GM11168 (cell line): ENCODE measurements around the gene MXD3.
"Not testable (repeated sequence)": the region's sequence is repeated elsewhere in the genome, so short reads cannot be mapped to it uniquely, and the experiment has no call there.

Experiments used
- in situ Hi-C: fragments of 300-500 bp; cut with MboI; formaldehyde crosslinking; loops from one replicate; pipeline ENCODE4 v1.12.0; 2022; ENCODE audit warnings: low sequenced_read_pairs; ENCODE audit not compliant: unreplicated experiment

Gene MXD3

GRCh38 chr5:177306674-177307543, 4.8 kb downstream of the MXD3 start:
- in situ Hi-C loops = no loop called here

- in situ Hi-C loops = not testable (repeated sequence)
Measured at GRCh38 chr5:177306103-177306640, 5.5 kb downstream of the MXD3 start.

DNA sequence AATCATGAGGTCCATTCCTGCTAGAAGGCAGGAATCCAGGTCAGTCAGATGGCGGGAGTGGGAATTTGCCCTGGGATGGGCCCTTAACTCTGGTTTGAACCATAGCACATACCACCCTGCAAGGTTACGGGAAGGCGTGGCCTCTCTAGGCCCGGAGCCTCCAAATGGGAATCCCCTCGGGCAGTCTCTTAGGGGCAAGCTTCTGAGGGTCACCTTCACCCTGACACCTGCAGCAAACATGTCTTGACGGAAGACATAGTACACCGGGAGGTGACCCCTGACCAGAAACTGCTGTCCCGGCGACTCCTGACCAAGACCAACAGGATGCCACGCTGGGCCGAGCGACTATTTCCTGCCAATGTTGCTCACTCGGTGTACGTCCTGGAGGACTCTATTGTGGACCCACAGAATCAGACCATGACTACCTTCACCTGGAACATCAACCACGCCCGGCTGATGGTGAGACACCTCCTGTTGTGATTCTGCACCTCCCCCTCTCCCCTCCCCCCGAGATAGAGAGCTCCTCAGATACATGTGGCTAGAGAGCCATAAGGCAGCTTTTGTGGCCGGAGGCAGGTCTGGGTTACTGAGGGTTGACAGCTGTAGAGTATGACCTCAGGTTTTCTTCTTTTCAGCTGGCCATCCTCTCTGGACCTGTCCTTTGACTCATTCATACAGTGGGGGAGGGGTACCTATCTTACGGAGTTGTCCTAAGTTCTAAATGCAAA, 7.1 kb downstream of the MXD3 start:
- in situ Hi-C loops = no loop called here

DNA sequence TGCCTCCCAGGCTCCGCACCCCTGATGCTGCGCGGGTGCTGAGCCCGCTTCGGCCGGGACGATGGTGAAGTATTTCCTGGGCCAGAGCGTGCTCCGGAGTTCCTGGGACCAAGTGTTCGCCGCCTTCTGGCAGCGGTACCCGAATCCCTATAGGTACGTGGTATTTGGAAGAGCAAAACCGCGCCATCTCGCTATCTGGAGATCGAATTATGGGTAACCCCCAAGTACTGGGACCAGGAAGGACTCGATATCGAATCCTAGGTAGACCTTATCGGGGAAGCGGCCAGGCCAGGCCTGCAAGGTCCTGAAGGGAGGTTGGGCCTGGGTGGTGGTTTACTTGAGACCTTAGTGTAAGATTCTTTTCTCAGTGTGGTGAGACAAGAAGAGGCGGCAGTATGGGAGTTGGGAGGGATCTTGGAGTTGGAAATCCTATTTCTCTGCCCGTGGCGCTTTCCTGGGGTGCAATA, 7.7 kb downstream of the MXD3 start:
- in situ Hi-C loops = no loop called here

- in situ Hi-C loops = no loop called here
Measured at GRCh38 chr5:177303121-177303924, 8.4 kb downstream of the MXD3 start, which contains the start of the genes PRELID1 and RAB24. TSS of gene PRELID1 (plus strand) at chr5:177303799. CDS start at chr5:177303986, 187 bp downstream. TSS of gene RAB24 (minus strand) at chr5:177303719. CDS start at chr5:177303288, 431 bp downstream.

DNA sequence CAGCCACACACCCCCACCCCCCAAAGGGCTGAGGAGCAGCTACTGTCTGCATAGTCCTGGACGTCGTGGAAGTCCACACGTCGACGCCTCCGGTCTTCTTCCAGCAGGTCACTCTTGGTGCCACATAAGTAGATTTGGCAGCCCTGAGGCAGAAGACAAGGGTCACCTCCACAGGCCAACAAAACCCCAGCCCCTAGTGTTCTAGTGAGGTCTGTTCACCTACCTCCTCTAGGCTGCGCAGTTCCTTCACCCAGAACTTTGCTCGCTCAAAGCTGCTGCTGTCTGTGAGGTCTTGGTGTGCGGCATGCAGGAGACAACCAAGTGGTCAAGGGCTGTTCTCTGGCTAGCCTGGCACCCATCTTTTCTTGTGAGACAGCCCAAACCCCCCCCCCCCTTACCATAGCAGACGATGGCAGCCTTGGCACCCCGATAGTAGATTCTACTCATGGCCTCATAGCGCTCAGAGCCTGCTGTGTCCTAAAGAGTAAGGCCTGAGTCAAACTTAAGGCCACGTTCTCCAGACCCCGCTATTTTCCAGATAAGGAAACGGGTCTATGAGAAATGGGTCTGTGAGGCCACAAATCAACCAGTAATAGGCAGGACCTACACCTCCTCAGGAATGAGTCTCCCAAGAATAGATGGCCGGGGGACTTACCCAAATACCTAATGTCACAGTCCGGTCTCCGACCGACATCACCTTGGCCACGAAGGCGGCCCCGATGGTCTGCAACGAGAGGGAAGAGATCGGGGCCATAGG, 9.2 kb downstream of the MXD3 start:
- in situ Hi-C loops = no loop called here

- in situ Hi-C loops = no loop called here
Measured at GRCh38 chr5:177301503-177302165, 10.1 kb downstream of the MXD3 start.

DNA sequence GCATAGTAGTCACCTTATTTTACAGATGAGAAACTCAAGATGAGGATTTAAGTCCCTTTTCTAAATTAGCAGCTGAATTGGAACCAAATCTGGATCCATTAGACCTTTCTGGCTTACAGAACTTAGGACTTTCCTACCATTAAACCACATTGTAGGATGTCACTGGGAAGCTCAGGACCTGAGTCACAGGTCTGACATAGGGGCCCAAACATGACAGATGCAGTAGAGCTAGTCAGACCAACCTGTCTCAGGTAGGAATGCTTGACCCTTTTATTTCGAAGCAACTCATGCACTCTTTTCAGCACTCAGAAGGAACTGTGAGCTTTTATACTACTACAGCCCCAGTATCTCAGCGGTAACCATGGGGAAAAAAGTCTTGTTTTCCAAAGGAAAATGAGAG, 10.7 kb downstream of the MXD3 start:
- in situ Hi-C loops = no loop called here

- in situ Hi-C loops = no loop called here
Measured at GRCh38 chr5:177300236-177300880, 11.3 kb downstream of the MXD3 start.

DNA sequence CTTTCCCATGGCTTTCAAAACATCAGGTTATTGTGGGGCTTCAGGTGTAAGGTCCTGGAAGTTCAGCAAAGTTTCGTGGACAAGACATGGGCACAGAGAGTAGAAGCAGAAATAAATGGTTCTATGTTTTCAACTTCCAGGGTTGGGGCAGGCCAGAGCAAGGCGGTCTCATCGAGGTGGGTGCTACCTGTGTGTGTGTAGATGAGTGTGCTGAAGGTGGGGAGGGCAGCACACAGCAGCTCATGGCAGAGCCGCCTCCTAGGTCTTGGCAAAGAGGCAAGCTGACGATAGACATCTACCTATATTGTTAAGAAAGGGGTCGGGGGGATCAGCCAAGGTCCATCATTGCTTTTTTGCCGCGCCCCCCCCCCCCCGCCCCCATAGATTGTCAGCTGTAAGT, 12.0 kb downstream of the MXD3 start:
- in situ Hi-C loops = no loop called here

DNA sequence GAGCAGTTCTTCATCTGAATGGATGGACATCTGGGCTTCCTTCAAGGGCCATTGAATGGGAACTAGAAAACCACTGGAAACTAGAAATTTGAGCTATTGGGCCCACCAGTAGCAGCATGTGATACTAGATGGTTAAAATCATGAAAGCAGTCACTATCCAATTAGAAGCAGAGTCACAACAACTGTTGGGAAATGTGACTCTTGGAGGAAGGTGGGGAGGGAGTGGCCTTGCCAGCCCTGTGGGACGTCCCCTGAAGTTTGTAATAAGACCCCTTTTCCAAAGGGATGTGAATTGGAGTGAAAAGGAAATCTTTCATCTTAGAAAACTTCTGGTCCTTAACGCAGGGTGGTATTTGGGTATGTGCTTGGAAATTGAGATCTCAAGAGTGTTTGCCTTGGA, 13.8 kb downstream of the MXD3 start:
- in situ Hi-C loops = no loop called here

DNA sequence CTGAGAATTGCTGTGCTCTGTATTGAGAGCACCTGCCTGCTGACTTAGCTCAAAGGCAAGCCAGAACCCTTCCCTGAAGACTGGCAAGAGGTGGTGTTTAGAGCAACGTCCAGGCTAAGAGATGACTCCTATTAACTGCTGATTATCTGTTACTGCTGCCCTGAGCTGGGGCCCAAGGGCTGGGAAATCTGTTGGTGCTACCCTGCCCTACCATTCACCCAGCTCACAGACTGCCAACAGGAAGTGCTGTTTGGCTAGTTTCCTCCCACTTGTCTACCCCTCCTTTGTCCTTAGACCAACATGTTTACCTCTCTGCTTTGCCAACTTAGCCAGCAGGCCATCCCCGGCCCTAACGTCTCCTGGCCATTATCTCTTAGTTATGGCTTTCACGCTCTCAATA, 15.1 kb downstream of the MXD3 start:
- in situ Hi-C loops = no loop called here

GRCh38 chr5:177295924-177296323, 15.8 kb downstream of the MXD3 start:
- in situ Hi-C loops = no loop called here

DNA sequence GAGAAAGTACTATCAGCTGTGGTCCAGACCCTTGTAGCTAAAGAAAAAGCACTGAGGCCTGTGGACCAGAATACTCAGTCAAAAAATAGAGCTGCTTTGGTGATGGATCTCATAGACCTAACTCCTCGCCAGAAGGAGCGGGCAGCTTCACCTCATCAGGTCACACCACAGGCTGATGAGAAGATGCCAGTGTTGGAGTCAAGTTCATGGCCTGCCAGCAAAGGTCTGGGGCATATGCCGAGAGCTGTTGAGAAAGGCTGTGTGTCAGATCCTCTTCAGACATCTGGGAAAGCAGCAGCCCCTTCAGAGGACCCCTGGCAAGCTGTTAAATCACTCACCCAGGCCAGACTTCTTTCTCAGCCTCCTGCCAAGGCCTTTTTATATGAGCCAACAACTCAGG, 17.1 kb downstream of the MXD3 start:
- in situ Hi-C loops = no loop called here

DNA sequence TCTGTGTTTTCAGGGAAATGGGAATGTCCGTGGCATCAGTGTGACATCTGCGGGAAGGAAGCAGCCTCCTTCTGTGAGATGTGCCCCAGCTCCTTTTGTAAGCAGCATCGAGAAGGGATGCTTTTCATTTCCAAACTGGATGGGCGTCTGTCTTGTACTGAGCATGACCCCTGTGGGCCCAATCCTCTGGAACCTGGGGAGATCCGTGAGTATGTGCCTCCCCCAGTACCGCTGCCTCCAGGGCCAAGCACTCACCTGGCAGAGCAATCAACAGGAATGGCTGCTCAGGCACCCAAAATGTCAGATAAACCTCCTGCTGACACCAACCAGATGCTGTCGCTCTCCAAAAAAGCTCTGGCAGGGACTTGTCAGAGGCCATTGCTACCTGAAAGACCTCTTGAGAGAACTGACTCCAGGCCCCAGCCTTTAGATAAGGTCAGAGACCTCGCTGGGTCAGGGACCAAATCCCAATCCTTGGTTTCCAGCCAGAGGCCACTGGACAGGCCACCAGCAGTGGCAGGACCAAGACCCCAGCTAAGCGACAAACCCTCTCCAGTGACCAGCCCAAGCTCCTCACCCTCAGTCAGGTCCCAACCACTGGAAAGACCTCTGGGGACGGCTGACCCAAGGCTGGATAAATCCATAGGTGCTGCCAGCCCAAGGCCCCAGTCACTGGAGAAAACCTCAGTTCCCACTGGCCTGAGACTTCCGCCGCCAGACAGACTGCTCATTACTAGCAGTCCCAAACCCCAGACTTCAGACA, 17.7 kb downstream of the MXD3 start:
- in situ Hi-C loops = no loop called here

- in situ Hi-C loops = no loop called here
Measured at GRCh38 chr5:177291735-177292134, 20.0 kb downstream of the MXD3 start.

DNA sequence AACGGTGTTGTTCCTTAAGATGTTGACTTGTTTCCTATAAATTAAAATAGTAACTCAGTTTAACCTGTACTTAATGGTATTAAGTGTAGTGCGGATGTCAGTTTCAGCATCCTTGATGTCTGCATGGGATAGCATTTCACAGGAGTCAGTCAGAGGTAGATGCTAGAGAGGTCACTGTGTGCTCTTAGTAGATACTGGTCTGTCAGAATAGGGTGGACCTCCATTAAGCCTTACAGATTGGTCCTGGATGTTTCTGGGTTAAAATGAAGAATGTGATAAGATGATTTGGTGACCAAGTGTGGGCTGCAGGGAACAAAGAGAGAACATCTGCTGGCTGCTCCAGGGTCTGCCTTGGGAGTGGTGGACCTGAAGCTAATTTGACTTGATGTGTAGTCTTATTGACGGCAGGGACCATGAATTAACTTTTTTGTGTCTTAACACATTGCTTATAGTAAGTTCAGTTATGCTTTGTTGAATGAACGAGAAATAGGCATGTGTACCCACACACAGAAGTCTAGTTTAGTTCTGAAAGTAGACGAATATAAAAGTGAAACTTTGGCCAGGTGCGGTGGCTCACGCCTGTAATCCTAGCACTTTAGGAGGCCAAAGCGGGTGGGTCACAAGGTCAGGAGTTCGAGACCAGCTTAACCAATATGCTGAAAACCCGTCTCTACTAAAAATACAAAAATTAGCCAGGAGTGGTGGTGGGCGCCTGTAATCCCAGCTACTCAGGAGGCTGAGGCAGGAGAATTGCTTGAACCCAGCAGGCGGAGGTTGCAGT, 20.7 kb downstream of the MXD3 start:
- in situ Hi-C loops = no loop called here
